SK-MEL-5 (cell line): ENCODE measurements around the gene FLRT2. TPM values are rescaled to one million over a fixed set of nuclear protein-coding genes. Genes with fewer than 3 reads are reported as not detected.

Source experiments
- DNase-seq: peaks from one replicate; pipeline ENCODE4 v3.0.0-alpha.2; 2016; ENCODE audit warnings: low read depth, low spot score
- in situ Hi-C: cut with HindIII; loops from 2 replicates; pipeline ENCODE4 v1.10.0; 2016; ENCODE audit warnings: low sequenced_read_pairs, high pct_unique_total_duplicates, low pct_unique_long_range_greater_than_20kb
- total RNA-seq: library from RNA; depleted of rRNA; stranded (reverse); fragments of >200 nt; shearing (Covaris generic); gene quantifications from 2 replicates; pipeline ENCODE4 v1.2.3, GENCODE V29; 2014

Gene FLRT2
- total RNA-seq, 1 experiment from 2014 or later: 2.1 TPM

DNA sequence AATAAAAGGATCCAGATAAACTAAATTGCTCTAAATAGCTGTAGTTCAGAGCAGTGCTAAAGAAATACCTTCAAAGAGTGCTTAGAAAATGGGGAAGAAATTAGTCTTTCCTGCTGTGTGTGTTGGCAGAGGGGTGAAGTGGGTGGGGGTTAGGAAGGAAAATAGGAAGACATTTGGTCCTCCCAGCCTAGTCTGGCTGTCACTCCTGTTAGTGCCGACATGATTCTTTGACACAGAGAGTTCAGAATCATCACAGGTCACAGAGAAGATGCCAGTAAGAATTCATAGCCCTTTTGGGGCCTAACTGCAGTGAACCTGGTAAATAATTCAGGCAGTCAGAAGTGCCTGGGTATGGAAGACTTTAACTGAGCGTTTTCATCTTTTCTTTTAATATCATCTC is 74.8 kb downstream of the FLRT2 start:
- in situ Hi-C loops: no loop called here
- no peak for DNase-seq

GRCh38 chr14:85607651-85608081 is 77.7 kb downstream of the FLRT2 start:
- in situ Hi-C loops: no loop called here
- no peak for DNase-seq

- in situ Hi-C loops: no loop called here
- DNase-seq: no peak
Measured at GRCh38 chr14:85613496-85613895, 83.6 kb downstream of the FLRT2 start.

DNA sequence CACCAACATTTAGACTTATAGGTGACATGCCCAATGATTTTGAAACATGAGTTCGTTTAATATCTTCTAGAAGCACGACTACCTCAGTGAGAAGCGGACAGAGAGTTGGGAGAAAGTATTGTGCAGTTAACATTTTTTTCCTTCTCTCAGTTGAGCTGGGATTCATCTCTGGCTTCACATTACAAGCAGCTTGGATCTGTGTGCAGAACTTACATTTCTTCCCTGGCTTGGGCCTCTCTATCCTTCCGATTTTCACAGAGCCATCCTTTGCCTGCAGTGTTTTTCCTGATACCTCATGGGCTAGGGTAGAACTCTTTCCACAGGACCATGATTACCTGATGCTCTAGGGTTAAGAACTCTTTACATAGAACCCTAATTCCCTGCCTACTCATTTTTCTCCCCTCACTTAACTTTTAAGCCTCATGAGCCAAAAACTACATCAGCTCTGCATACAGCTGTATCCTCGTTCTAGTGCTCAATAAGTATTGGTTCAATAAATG is 86.5 kb downstream of the FLRT2 start:
- in situ Hi-C loops: no loop called here
- DNase-seq: no peak

DNA sequence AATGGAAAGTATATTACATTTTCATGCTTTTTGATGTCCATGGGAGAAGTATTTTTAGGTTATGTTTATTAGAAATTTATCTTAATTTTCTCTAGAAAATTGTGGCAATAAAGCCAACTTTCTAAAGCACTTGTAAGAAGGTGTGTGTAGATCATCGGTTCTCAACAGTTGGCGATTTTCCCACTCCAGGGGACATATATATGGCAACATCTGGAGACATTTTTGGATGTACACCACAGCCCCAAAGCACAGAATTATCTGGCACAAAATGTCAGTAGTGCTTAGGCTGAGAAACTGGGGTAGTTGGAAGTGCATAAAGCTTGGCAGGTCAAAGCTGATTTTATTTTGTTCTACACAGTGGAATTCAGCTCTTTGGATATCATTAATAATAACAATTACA is 86.9 kb downstream of the FLRT2 start:
- in situ Hi-C loops: no loop called here

DNA sequence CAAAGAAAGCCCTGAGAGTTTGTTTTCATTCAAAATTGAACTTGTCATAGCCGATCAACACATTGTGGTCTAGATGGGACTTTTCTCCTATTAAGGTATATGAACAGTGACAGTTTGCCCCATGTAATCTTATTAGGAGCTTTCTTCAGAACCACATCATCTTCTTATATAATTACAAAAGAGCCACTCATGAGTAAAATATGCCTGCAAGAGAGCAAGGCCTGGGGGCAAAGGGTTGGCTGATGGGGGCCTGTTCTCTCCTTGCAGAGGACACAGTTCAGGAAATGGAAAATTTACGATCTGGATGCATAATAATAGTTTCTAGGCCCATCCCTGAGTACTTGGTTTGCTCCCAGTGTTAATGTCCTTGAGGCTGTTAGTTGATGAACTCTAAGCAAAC is 87.8 kb downstream of the FLRT2 start:
- in situ Hi-C loops: no loop called here
- DNase-seq: no peak

More for the DNA sequence above, 86.9 kb downstream of the FLRT2 start:
- DNase-seq: no peak

- no peak for DNase-seq
- in situ Hi-C loops: no loop called here
Measured at GRCh38 chr14:85618390-85618789, 88.4 kb downstream of the FLRT2 start.

- DNase-seq: no peak
- in situ Hi-C loops: no loop called here
Measured at GRCh38 chr14:85618978-85619377, 89.0 kb downstream of the FLRT2 start.

DNA sequence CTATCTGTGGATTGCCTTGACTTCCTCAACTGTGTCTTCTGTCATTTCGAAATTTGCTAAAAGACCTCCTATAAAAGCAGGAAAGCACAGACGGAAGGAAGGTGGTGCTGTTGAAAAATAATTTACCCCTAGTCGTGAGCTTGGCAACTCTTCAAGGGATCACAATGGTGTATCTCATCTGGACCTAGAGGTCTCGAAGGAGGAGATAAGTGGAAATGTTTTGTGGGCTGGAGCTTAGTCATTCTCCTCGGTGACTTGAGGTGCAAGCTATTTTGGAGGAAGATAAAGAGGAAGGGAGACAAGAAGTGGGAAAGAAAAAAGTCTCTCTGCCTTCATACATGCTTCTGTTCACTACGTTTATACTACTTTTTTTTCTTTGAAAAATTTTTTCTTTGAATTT is 89.9 kb downstream of the FLRT2 start:
- DNase-seq: no peak
- in situ Hi-C loops: no loop called here

DNA sequence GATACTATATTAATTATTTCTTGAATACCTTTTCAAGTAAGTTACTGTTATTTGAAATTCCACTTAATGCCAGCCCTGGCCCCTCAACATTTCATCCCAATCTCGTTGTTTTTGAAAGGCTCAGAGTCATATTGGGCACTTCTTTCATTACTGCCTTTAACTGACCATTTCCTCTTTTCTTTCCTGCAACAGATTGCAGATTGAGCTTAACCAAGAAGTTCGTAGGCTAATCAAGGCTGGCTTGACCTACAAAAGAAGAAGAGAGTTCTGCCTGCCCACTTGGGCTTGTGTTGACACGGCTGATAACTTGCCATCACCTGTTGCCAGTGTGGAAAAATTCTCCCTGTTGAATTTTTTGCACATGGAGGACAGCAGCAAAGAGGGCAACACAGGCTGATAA is 91.0 kb downstream of the FLRT2 start:
- DNase-seq: no peak
- in situ Hi-C loops: no loop called here

DNA sequence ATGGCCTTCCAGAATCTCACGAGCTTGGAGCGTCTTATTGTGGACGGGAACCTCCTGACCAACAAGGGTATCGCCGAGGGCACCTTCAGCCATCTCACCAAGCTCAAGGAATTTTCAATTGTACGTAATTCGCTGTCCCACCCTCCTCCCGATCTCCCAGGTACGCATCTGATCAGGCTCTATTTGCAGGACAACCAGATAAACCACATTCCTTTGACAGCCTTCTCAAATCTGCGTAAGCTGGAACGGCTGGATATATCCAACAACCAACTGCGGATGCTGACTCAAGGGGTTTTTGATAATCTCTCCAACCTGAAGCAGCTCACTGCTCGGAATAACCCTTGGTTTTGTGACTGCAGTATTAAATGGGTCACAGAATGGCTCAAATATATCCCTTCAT is 92.2 kb downstream of the FLRT2 start:
- in situ Hi-C loops: no loop called here
- DNase-seq: no peak

GRCh38 chr14:85622986-85623685 is 93.2 kb downstream of the FLRT2 start:
- in situ Hi-C loops: no loop called here
- DNase-seq: no peak

GRCh38 chr14:85625925-85626585 is 96.1 kb downstream of the FLRT2 start:
- DNase-seq: no peak
- in situ Hi-C loops: no loop called here

GRCh38 chr14:85634205-85634604 is 104.3 kb downstream of the FLRT2 start:
- in situ Hi-C loops: no loop called here
- DNase-seq: no peak

DNA sequence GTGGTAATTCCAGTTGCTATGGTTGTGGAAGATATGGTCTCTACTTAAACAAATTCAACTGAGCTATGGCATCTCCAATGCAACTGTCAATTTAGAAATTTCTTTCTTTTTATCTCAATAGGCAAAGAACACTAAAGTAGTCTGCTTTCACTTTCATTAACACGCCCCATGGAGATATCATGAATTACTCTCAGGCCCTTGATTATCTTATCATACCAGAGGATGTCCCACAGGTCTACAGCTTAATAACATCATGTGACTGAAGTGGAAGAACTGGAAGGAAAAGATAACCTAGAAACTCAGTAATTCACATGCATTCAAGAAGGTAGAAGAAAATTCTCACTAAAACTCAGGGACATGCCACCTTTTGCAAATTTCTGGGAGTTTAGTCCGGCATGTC is 114.3 kb downstream of the FLRT2 start:
- in situ Hi-C loops: no loop called here
- no peak for DNase-seq

- in situ Hi-C loops: no loop called here
- DNase-seq: no peak
Measured at GRCh38 chr14:85653029-85653428, 123.1 kb downstream of the FLRT2 start.

GRCh38 chr14:85660243-85660922 is 130.4 kb downstream of the FLRT2 start:
- in situ Hi-C loops: no loop called here
- no peak for DNase-seq

- no peak for DNase-seq
- in situ Hi-C loops: no loop called here
Measured at GRCh38 chr14:85662096-85662495, 132.2 kb downstream of the FLRT2 start.

DNA sequence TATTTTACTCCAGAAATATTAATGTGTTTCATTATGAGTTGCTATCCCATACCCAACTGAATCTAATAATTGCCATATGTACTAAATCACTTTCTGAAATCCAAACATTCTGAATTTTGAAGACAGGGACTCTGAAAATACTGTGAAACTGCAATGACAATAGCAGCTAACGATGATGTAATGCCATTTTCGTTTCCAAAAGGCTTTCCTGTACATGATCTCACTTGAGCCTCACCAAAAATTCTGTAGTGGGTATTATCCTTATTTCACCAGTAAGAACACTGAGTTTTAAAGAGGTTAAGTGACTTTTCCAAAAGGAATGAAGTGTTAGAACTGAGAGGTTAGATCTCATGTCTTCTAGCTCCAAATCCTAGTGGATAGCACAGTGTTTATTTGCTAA is 133.3 kb downstream of the FLRT2 start:
- no peak for DNase-seq
- in situ Hi-C loops: no loop called here
